HEK293 (cell line): ENCODE data around the gene ZMYM3.

Experiments
- CTCF ChIA-PET: fragments of 350-600 bp; formaldehyde crosslinking; extraction: SDS; loops from one replicate; lab custom pipeline; 2021; ENCODE audit warnings: antibody characterized with exemption; lab: Yijun Ruan, JAX
- POLR2A ChIA-PET: fragments of 300-600 bp; formaldehyde crosslinking; extraction: SDS; loops from one replicate; lab custom pipeline; 2020; ENCODE audit warnings: antibody characterized with exemption, inconsistent platforms; lab: Yijun Ruan, JAX
- H3K27ac ChIP-seq: fragments of 200-500 bp; sonication (Bioruptor generic); 2 replicates; pipeline ENCODE4 v1.5.1; 2014; ENCODE audit warnings: low read depth, low read length, control low read depth, inconsistent platforms; ENCODE audit errors: extremely low read depth
- H3K36me3 ChIP-seq, 2 experiments: fragments of 200-500 bp in 1 of 2; sonication (Bioruptor generic) in 1 of 2; 1 replicate in 1 of 2; 2 replicates in 1 of 2; pipeline ENCODE4 v1.5.1; 2014 to 2017; ENCODE audit warnings: inconsistent platforms in 2 of 2, low read length in 2 of 2; ENCODE audit not compliant: control insufficient read depth in 2 of 2, insufficient read depth in 1 of 2
- H3K4me1 ChIP-seq: fragments of 200-500 bp; sonication (Bioruptor generic); 2 replicates; pipeline ENCODE4 v1.5.1; 2014; ENCODE audit warnings: mild to moderate bottlenecking, low read length, inconsistent platforms; ENCODE audit not compliant: control insufficient read depth, insufficient read depth
- H3K4me3 ChIP-seq: 2 replicates; pipeline ENCODE4 v1.5.1; 2011; ENCODE audit warnings: low read depth, mild to moderate bottlenecking, control low read depth, low read length, moderate library complexity
- H3K9me3 ChIP-seq: fragments of 200-500 bp; sonication (Bioruptor generic); 2 replicates; pipeline ENCODE4 v1.5.1; 2014; ENCODE audit warnings: low read depth, low read length, inconsistent platforms; ENCODE audit not compliant: control insufficient read depth, insufficient read depth
- ATF2 ChIP-seq: fragments of 450-650 bp; formaldehyde crosslinking; IDR thresholded peaks from 2 replicates; pipeline ENCODE4 v1.5.1; 2016; ENCODE audit warnings: missing biosample characterization, missing genetic modification characterization, low read depth
- MEIS1 ChIP-seq: sonication (generic); formaldehyde crosslinking; IDR thresholded peaks from 2 replicates; pipeline ENCODE4 v1.8.1; 2022; ENCODE audit warnings: missing genetic modification reagents, mild to moderate bottlenecking, borderline replicate concordance
- OSR2 ChIP-seq: fragments of 450-650 bp; formaldehyde crosslinking; IDR thresholded peaks from 2 replicates; pipeline ENCODE4 v1.5.1; 2016; ENCODE audit warnings: missing biosample characterization, missing genetic modification characterization
- PRDM1 ChIP-seq: fragments of 450-650 bp; formaldehyde crosslinking; IDR thresholded peaks from 2 replicates; pipeline ENCODE4; 2016; ENCODE audit warnings: missing biosample characterization, missing genetic modification characterization
- ZNF10 ChIP-seq: fragments of 450-650 bp; formaldehyde crosslinking; IDR thresholded peaks from 2 replicates; pipeline ENCODE4 v1.5.1; 2017; ENCODE audit warnings: missing biosample characterization, missing genetic modification characterization
- ZNF121 ChIP-seq: fragments of 450-650 bp; formaldehyde crosslinking; IDR thresholded peaks from 2 replicates; pipeline ENCODE4 v1.5.1; 2016; ENCODE audit warnings: missing biosample characterization, missing genetic modification characterization
- ZNF155 ChIP-seq: fragments of 450-650 bp; formaldehyde crosslinking; IDR thresholded peaks from 2 replicates; pipeline ENCODE4 v1.5.1; 2016; ENCODE audit warnings: missing biosample characterization, missing genetic modification characterization
- ZNF16 ChIP-seq: fragments of 450-650 bp; formaldehyde crosslinking; IDR thresholded peaks from 2 replicates; pipeline ENCODE4 v1.5.1; 2016; ENCODE audit warnings: low read depth, missing biosample characterization, missing genetic modification characterization
- ZNF169 ChIP-seq: fragments of 450-650 bp; formaldehyde crosslinking; IDR thresholded peaks from 2 replicates; pipeline ENCODE4 v1.5.1; 2016; ENCODE audit warnings: missing biosample characterization, missing genetic modification characterization
- ZNF174 ChIP-seq: fragments of 450-650 bp; formaldehyde crosslinking; IDR thresholded peaks from 2 replicates; pipeline ENCODE4 v1.5.0; 2017; ENCODE audit warnings: missing biosample characterization, mild to moderate bottlenecking, missing genetic modification characterization
- ZNF214 ChIP-seq: fragments of 450-650 bp; formaldehyde crosslinking; IDR thresholded peaks from 2 replicates; pipeline ENCODE4 v1.5.1; 2017; ENCODE audit warnings: missing biosample characterization, mild to moderate bottlenecking, missing genetic modification characterization, borderline replicate concordance
- ZNF324 ChIP-seq: fragments of 450-650 bp; formaldehyde crosslinking; IDR thresholded peaks from 2 replicates; pipeline ENCODE4 v1.5.1; 2016; ENCODE audit warnings: missing biosample characterization, missing genetic modification characterization
- ZNF37A ChIP-seq: fragments of 450-650 bp; IDR thresholded peaks from 2 replicates; pipeline ENCODE4 v1.5.1; 2018; ENCODE audit warnings: missing biosample characterization, missing genetic modification characterization
- ZNF398 ChIP-seq: fragments of 450-650 bp; formaldehyde crosslinking; IDR thresholded peaks from 2 replicates; pipeline ENCODE4 v1.5.1; 2017; ENCODE audit warnings: missing biosample characterization, missing genetic modification characterization
- ZNF514 ChIP-seq: fragments of 450-650 bp; formaldehyde crosslinking; IDR thresholded peaks from 2 replicates; pipeline ENCODE4 v1.5.1; 2016; ENCODE audit warnings: missing biosample characterization, missing genetic modification characterization
- ZNF544 ChIP-seq: fragments of 450-650 bp; formaldehyde crosslinking; IDR thresholded peaks from 2 replicates; pipeline ENCODE4 v1.5.0; 2017; ENCODE audit warnings: missing biosample characterization, missing genetic modification characterization
- ZNF560 ChIP-seq: fragments of 450-650 bp; formaldehyde crosslinking; IDR thresholded peaks from 2 replicates; pipeline ENCODE4 v1.5.1; 2017; ENCODE audit warnings: missing biosample characterization, missing genetic modification characterization, borderline replicate concordance
- TF ChIP-seq, protein P1 (sequence below): fragments of 450-650 bp; formaldehyde crosslinking; IDR thresholded peaks from 2 replicates; pipeline ENCODE4 v1.5.1; 2016; ENCODE audit warnings: missing biosample characterization, missing genetic modification characterization

ZMYM3 gene

GRCh38 chrX:71214604-71215337 is 39.2 kb downstream of the ZMYM3 start:
- Histone ChIP-seq H3K36me3 (no peaks in the 10 kb centered on the region), H3K9me3 (no peaks in the 10 kb centered on the region), H3K4me3 (no peak overlapping the region), H3K27ac (no peak overlapping the region), H3K4me1 (no peaks in the 10 kb centered on the region)
- no peak for TF ChIP-seq ATF2
- no peak for TF ChIP-seq ZNF155 (tag by site-specific recombination)
- no peak for TF ChIP-seq ZNF37A
- TF ChIP-seq ZNF398 (tag by site-specific recombination): no peak
- TF ChIP-seq ZNF174 (tag by site-specific recombination): no peak
- TF ChIP-seq ZNF10 (tag by site-specific recombination): no peak
- TF ChIP-seq ZNF121 (tag by site-specific recombination): no peak; the same call in none of the 2 replicates
- ChIA-PET CTCF (interaction anchor here (0.6 kb wide), 1 partner anchor 11 kb away, joined by 3 read pairs; no protein-coding TSS in a partner anchor), POLR2A (no interaction called here)

DNA sequence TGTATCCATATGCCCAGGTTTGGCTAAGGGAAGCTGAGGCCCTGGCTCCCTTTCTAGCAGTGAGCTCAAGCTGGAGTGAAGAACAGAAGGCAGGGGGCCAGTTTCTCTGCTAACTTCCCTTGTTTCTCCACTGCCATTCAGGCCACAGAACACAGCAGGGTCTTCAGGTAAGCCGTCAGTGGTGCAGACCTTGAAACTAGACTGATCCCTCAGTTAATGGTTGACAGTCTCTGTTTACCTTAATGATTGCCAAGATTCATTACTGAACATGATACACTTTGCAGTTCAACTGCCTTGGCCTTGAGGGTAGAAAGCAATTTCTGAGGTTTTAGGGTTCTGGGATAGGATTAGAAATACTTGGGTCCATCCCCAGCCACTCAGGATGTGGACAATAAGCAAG is 39.8 kb downstream of the ZMYM3 start:
- H3K9me3 ChIP-seq: no peaks in the 10 kb centered on the region
- H3K4me3 ChIP-seq: no peak overlapping the region
- TF ChIP-seq ZNF169 (tag by site-specific recombination) (no peak), OSR2 (no peak), ZNF16 (tag by site-specific recombination) (no peak), ZNF324 (tag by site-specific recombination) (no peak), ZNF514 (tag by site-specific recombination) (no peak), ZNF544 (tag by site-specific recombination) (no peak)
- TF ChIP-seq, protein P1, sequence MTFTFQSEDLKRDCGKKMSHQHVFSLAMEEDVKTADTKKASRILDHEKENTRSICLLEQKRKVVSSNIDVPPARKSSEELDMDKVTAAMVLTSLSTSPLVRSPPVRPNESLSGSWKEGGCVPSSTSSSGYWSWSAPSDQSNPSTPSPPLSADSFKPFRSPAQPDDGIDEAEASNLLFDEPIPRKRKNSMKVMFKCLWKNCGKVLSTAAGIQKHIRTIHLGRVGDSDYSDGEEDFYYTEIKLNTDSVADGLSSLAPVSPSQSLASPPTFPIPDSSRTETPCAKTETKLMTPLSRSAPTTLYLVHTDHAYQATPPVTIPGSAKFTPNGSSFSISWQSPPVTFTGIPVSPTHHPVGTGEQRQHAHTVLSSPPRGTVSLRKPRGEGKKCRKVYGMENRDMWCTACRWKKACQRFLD: no peak
- TF ChIP-seq, all 188 proteins: peak for 0
- Histone ChIP-seq H3K36me3 (no peaks in the 10 kb centered on the region), H3K27ac (no peak overlapping the region), H3K4me1 (no peaks in the 10 kb centered on the region)
- ChIA-PET POLR2A (no interaction called here), CTCF (interaction anchor here (0.6 kb wide), 1 partner anchor 11 kb away, joined by 3 read pairs; no protein-coding TSS in a partner anchor)

GRCh38 chrX:71212536-71212935 is 41.4 kb downstream of the ZMYM3 start:
- H3K27ac ChIP-seq: no peak overlapping the region
- no peak overlapping the region for H3K4me3 ChIP-seq
- TF ChIP-seq ZNF560 (tag by site-specific recombination) (no peak), PRDM1 (tag by site-specific recombination) (no peak), MEIS1 (CRISPR knock-in tag) (no peak), ZNF214 (tag by site-specific recombination) (no peak), ZNF324 (tag by site-specific recombination) (no peak), ZNF37A (no peak)
- ChIA-PET CTCF (interaction anchor here (0.5 kb wide), 1 partner anchor 657 kb away, joined by 4 read pairs; no protein-coding TSS in a partner anchor), POLR2A (no interaction called here)
- H3K9me3 ChIP-seq: no peaks in the 10 kb centered on the region
- H3K36me3 ChIP-seq: no peaks in the 10 kb centered on the region
- H3K4me1 ChIP-seq: no peaks in the 10 kb centered on the region
